ENCODE data around the gene ZNF546. TPM values are rescaled to one million over a fixed set of nuclear protein-coding genes. Genes with fewer than 3 reads are reported as not detected.

The ZNF546 gene
- total RNA-seq, 1 experiment from 2014 or later, result 68.4 TPM

- in situ Hi-C loops (cut with HindIII; ENCODE audit: low pct_unique_long_range_greater_than_20kb, low sequenced_read_pairs) (loop anchor here (5.0 kb wide), 4 partner anchors 37 to 132 kb away; no protein-coding TSS in a partner anchor), intact Hi-C loops (cut with micrococcal nuclease; ENCODE audit: unreplicated experiment) (no loop called here)
- ATAC-seq (no peak), DNase-seq (ENCODE audit: low read depth, low spot score) (no peak)
- Histone ChIP-seq H3K27me3 (ENCODE audit: control insufficient read depth, insufficient read depth, low read length) (no peaks in the 10 kb centered on the region), H3K9me3 (ENCODE audit: control insufficient read depth, insufficient read depth, low read depth, low read length) (no peaks in the 10 kb centered on the region), H3K27ac (ENCODE audit: low read length) (no peak overlapping the region), H3K4me3 (ENCODE audit: low read depth in 2 of 2, low read length in 2 of 2) (no peak overlapping the region), H3K4me1 (ENCODE audit: control insufficient read depth, insufficient read depth, low read length) (peaks cover 16% of the 10 kb centered on the region), H3K36me3 (ENCODE audit: control insufficient read depth, insufficient read depth, low read length) (peaks cover 61% of the 10 kb centered on the region)
- POLR2A ChIA-PET, result interaction anchor here (0.6 kb wide), 2 partner anchors 185 to 377 kb away, joined by 3 to 5 read pairs; no protein-coding TSS in a partner anchor
- CTCF ChIA-PET, result no interaction called here
- TF ChIP-seq POLR2AphosphoS5 (IDR thresholded peaks at IDR 0.05; ENCODE audit: low read depth, low read length) (no peak), SIN3A (IDR thresholded peaks at IDR 0.05; ENCODE audit: borderline replicate concordance, insufficient read depth, low read depth, low read length) (no peak)
- TF ChIP-seq, protein P1, sequence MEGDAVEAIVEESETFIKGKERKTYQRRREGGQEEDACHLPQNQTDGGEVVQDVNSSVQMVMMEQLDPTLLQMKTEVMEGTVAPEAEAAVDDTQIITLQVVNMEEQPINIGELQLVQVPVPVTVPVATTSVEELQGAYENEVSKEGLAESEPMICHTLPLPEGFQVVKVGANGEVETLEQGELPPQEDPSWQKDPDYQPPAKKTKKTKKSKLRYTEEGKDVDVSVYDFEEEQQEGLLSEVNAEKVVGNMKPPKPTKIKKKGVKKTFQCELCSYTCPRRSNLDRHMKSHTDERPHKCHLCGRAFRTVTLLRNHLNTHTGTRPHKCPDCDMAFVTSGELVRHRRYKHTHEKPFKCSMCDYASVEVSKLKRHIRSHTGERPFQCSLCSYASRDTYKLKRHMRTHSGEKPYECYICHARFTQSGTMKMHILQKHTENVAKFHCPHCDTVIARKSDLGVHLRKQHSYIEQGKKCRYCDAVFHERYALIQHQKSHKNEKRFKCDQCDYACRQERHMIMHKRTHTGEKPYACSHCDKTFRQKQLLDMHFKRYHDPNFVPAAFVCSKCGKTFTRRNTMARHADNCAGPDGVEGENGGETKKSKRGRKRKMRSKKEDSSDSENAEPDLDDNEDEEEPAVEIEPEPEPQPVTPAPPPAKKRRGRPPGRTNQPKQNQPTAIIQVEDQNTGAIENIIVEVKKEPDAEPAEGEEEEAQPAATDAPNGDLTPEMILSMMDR (IDR thresholded peaks at IDR 0.05), result no peak
- TF ChIP-seq, protein P2, sequence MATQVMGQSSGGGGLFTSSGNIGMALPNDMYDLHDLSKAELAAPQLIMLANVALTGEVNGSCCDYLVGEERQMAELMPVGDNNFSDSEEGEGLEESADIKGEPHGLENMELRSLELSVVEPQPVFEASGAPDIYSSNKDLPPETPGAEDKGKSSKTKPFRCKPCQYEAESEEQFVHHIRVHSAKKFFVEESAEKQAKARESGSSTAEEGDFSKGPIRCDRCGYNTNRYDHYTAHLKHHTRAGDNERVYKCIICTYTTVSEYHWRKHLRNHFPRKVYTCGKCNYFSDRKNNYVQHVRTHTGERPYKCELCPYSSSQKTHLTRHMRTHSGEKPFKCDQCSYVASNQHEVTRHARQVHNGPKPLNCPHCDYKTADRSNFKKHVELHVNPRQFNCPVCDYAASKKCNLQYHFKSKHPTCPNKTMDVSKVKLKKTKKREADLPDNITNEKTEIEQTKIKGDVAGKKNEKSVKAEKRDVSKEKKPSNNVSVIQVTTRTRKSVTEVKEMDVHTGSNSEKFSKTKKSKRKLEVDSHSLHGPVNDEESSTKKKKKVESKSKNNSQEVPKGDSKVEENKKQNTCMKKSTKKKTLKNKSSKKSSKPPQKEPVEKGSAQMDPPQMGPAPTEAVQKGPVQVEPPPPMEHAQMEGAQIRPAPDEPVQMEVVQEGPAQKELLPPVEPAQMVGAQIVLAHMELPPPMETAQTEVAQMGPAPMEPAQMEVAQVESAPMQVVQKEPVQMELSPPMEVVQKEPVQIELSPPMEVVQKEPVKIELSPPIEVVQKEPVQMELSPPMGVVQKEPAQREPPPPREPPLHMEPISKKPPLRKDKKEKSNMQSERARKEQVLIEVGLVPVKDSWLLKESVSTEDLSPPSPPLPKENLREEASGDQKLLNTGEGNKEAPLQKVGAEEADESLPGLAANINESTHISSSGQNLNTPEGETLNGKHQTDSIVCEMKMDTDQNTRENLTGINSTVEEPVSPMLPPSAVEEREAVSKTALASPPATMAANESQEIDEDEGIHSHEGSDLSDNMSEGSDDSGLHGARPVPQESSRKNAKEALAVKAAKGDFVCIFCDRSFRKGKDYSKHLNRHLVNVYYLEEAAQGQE (IDR thresholded peaks at IDR 0.05; ENCODE audit: insufficient read depth in 1 of 2, low read depth in 2 of 2, low read length in 1 of 2), result no peak
- no TSS peak for BruUV-seq (replicated peaks)
Observed at GRCh38 chr19:39974377-39975155, 22.3 kb upstream of the ZNF546 start.

DNA sequence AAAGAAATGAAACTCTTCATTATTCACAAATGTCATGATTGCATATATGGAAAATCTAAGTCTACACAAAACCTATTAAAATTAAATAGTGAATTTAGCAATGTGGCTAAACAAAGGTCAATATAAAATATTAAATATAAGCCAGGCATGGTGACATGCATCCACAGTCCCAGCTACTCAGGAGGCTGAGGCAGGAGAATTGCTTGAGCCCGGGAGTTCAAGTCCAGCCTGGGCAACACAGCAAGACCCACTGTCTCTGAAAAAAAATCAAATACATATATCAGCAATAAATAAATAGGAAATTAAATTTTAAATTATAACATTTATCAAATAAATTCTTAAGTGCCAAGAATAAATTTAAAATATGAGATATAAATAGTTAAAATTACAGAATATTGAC is 14.0 kb upstream of the ZNF546 start:
- Histone ChIP-seq H3K4me1 (ENCODE audit: control insufficient read depth, insufficient read depth, low read length) (no peaks in the 10 kb centered on the region), H3K9me3 (ENCODE audit: control insufficient read depth, insufficient read depth, low read depth, low read length) (peaks cover 56% of the 10 kb centered on the region), H3K27ac (ENCODE audit: low read length) (no peak overlapping the region), H3K4me3 (ENCODE audit: low read depth in 2 of 2, low read length in 2 of 2) (no peak overlapping the region), H3K27me3 (ENCODE audit: control insufficient read depth, insufficient read depth, low read length) (no peaks in the 10 kb centered on the region), H3K36me3 (ENCODE audit: control insufficient read depth, insufficient read depth, low read length) (peaks cover 52% of the 10 kb centered on the region)
- CTCF ChIA-PET, result interaction anchor here (1.7 kb wide), 1 partner anchor 12 kb away, joined by 5 read pairs; the partner anchor contains the start of gene PSMC4
- TF ChIP-seq, protein P1 (IDR thresholded peaks at IDR 0.05), result no peak
- TF ChIP-seq SIN3A (IDR thresholded peaks at IDR 0.05; ENCODE audit: borderline replicate concordance, insufficient read depth, low read depth, low read length), result no peak
- no peak for ATAC-seq
- POLR2A ChIA-PET, result interaction anchor here (0.5 to 1.5 kb wide), 2 partner anchors 12 to 295 kb away, joined by 3 to 9 read pairs; partner anchors contain the start of gene PSMC4
- in situ Hi-C loops (cut with HindIII; ENCODE audit: low pct_unique_long_range_greater_than_20kb, low sequenced_read_pairs) (no loop called here), intact Hi-C loops (cut with micrococcal nuclease; ENCODE audit: unreplicated experiment) (no loop called here)
- BruUV-seq (replicated peaks), result no TSS peak
- no peak for DNase-seq (ENCODE audit: low read depth, low spot score)

Measured in Panc1 (cell line).